Measurements from ENCODE around the gene ARFGAP3.

DNA sequence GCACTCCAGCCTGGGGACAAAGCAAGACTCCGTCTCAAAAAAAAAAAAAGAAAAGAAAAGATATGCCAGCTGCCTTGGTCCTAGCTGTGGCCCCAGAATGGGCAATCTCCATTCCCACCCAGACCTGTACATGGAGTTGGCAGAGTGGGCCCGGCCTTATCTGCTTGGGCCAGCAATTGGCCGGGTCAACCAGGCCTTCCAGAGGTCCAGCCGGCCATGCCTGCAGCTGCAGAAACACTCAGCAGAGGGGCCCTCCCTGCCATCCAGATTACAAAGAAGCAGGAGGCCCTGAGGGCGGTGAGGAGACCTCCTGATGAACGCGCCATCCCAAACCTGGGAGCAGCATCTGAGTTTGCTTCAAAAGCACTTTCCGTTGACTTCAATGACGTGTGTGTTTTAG is 26.9 kb upstream of the ARFGAP3 start:
- TF ChIP-seq, protein P1, sequence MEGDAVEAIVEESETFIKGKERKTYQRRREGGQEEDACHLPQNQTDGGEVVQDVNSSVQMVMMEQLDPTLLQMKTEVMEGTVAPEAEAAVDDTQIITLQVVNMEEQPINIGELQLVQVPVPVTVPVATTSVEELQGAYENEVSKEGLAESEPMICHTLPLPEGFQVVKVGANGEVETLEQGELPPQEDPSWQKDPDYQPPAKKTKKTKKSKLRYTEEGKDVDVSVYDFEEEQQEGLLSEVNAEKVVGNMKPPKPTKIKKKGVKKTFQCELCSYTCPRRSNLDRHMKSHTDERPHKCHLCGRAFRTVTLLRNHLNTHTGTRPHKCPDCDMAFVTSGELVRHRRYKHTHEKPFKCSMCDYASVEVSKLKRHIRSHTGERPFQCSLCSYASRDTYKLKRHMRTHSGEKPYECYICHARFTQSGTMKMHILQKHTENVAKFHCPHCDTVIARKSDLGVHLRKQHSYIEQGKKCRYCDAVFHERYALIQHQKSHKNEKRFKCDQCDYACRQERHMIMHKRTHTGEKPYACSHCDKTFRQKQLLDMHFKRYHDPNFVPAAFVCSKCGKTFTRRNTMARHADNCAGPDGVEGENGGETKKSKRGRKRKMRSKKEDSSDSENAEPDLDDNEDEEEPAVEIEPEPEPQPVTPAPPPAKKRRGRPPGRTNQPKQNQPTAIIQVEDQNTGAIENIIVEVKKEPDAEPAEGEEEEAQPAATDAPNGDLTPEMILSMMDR (conservative IDR thresholded peaks at IDR 0.05): no peak
- TF ChIP-seq ZFX (IDR thresholded peaks at IDR 0.05): no peak
